Activated CD4-positive, alpha-beta memory T cell treated with anti-CD3 and anti-CD28 coated beads, Interleukin-2, amount 10 ng/mL, durations not matched to agents 7 days and 5 days (primary cell): ENCODE measurements around the gene KIRREL3. TPM values are rescaled to one million over a fixed set of nuclear protein-coding genes. Genes with fewer than 3 reads are reported as not detected.
"Not testable (repeated sequence)": the region's sequence is repeated elsewhere in the genome, so short reads cannot be mapped to it uniquely, and the experiment has no call there.

Experiments used
- CTCF ChIA-PET: fragments of 350-600 bp; sonication (Branson Sonifier 250); formaldehyde crosslinking; loops from one replicate; lab custom pipeline; 2021; ENCODE audit warnings: antibody characterized with exemption, inconsistent platforms; lab: Charles Lee
- POLR2A ChIA-PET: fragments of 350-600 bp; sonication (Branson Sonifier 250); formaldehyde crosslinking; loops from one replicate; lab custom pipeline; 2021; ENCODE audit warnings: antibody characterized with exemption; lab: Charles Lee
- DNase-seq: peaks from one replicate; pipeline ENCODE4 v3.0.0-alpha.2; 2020
- H3K27ac Mint-ChIP-seq: one replicate; pipeline ENCODE4 v1.8.0; 2021; ENCODE audit warnings: mild to moderate bottlenecking, mixed read lengths
- H3K27me3 Mint-ChIP-seq: one replicate; pipeline ENCODE4 v1.8.0; 2021; ENCODE audit warnings: mixed read lengths
- H3K36me3 Mint-ChIP-seq: one replicate; pipeline ENCODE4 v1.8.0; 2021; ENCODE audit warnings: low read depth, mixed read lengths
- H3K4me1 Mint-ChIP-seq: one replicate; pipeline ENCODE4 v1.8.0; 2021; ENCODE audit warnings: mixed read lengths
- H3K4me3 Mint-ChIP-seq: one replicate; pipeline ENCODE4 v1.8.0; 2021; ENCODE audit warnings: mild to moderate bottlenecking, mixed read lengths
- H3K9me3 Mint-ChIP-seq: one replicate; pipeline ENCODE4 v1.8.0; 2021; ENCODE audit warnings: mixed read lengths
- total RNA-seq, 2 experiments: library from RNA; stranded (reverse); gene quantifications; one replicate each; pipeline ENCODE4 v1.2.3, GENCODE V29; 2021

Gene KIRREL3
- total RNA-seq, 2 experiments from 2014 or later, result not detected

DNA sequence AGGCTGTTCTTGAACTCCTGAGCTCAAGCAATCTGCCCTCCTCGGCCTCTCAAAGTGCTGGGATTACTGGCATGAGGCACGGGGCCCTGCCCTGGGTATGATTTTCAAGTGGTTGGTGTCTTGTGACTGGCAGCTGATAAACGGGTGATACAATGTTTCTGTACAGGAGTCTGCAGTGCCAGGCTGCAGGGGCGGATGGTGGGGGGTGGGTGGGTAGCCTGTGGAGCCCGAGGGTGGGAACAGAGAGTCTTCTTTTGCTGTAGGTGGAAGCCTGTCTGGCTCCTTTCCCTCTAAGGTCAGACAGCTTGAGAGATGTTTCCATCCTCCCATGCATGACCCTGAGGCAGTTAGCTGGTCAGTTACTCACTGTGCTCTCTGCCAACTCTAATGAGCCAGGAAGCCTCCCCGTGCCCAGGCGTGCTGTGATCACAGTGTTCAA is 605.9 kb downstream of the KIRREL3 start:
- H3K27ac Mint-ChIP-seq, DNase-seq, H3K36me3 Mint-ChIP-seq, H3K27me3 Mint-ChIP-seq, CTCF ChIA-PET, H3K9me3 Mint-ChIP-seq, H3K4me1 Mint-ChIP-seq, H3K4me3 Mint-ChIP-seq, POLR2A ChIA-PET: not testable (repeated sequence)

DNA sequence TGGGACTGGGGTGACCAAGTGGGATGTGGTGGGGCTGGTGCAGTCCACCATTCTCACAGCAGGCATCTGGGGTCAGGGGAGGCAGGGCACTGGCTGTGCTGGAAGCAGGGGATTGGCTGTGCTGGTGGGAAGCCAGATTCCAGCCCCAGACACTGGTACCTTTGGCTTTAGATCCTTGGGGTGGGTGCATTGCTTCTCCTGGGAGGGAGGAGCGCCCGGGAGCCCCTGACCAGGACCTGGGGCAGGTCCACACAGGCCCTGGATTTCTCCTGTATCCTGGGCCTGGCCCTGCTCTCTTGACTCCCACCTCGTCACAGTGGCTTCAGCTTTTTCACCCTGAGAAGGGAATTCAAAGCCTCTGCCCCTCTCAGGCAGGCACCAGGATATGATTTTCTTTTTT is 606.5 kb downstream of the KIRREL3 start:
- POLR2A ChIA-PET, result no interaction called here
- Mint-ChIP-seq H3K36me3 (no peaks in the 10 kb centered on the region), H3K27me3 (no peaks in the 10 kb centered on the region), H3K27ac (no peak overlapping the region), H3K4me3 (no peak overlapping the region), H3K9me3 (no peaks in the 10 kb centered on the region), H3K4me1 (peaks cover 2% of the 10 kb centered on the region)
- CTCF ChIA-PET, result no interaction called here
- DNase-seq, result no peak

DNA sequence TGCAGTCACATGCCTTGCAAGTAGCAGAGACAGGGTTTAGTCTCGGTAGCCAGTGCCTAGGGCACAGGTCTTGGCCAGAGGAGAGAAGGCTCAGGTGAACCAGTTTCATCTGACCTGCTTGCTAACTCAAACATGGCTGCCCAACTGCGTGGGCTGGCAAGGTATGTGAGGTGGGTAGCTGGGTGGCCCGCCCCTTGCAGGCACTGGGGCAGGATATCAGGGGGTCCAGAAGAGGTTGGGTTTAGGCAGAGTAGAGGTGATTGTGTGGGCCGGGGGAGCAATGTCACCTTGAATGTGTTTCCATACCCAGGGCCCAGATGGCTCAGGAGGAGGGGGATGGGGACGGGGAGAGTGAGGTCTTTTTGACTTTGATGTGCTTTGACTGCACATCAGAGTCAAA is 607.4 kb downstream of the KIRREL3 start:
- no peaks in the 10 kb centered on the region for H3K27me3 Mint-ChIP-seq
- H3K27ac Mint-ChIP-seq, result no peak overlapping the region
- no peak overlapping the region for H3K4me3 Mint-ChIP-seq
- H3K4me1 Mint-ChIP-seq, result peaks cover 2% of the 10 kb centered on the region
- no peak for DNase-seq
- CTCF ChIA-PET, result no interaction called here
- H3K36me3 Mint-ChIP-seq, result no peaks in the 10 kb centered on the region
- POLR2A ChIA-PET, result no interaction called here
- H3K9me3 Mint-ChIP-seq, result no peaks in the 10 kb centered on the region

DNA sequence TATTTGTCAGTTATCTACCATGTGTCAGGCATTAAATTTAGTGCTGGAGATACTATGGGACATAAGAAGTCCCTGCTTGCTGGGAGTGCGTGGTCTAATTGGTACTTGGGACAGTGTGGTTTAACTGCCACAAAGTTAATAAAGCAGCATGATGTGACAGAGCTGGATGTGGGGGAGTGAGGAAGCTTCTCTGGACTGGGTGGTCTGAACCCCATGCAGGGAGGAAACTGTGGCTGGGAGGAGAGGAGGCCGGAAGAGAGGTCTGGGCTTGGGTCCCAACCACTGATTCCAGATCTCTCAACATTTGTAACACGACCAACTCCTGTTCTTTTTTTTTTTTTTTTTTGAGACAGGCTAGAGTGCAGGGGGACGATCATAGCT is 607.9 kb downstream of the KIRREL3 start:
- no peaks in the 10 kb centered on the region for H3K36me3 Mint-ChIP-seq
- DNase-seq, result no peak
- no peaks in the 10 kb centered on the region for H3K27me3 Mint-ChIP-seq
- ChIA-PET POLR2A (no interaction called here), CTCF (no interaction called here)
- H3K4me3 Mint-ChIP-seq, result no peak overlapping the region
- H3K9me3 Mint-ChIP-seq, result no peaks in the 10 kb centered on the region
- H3K4me1 Mint-ChIP-seq, result peaks cover 2% of the 10 kb centered on the region
- H3K27ac Mint-ChIP-seq, result no peak overlapping the region

DNA sequence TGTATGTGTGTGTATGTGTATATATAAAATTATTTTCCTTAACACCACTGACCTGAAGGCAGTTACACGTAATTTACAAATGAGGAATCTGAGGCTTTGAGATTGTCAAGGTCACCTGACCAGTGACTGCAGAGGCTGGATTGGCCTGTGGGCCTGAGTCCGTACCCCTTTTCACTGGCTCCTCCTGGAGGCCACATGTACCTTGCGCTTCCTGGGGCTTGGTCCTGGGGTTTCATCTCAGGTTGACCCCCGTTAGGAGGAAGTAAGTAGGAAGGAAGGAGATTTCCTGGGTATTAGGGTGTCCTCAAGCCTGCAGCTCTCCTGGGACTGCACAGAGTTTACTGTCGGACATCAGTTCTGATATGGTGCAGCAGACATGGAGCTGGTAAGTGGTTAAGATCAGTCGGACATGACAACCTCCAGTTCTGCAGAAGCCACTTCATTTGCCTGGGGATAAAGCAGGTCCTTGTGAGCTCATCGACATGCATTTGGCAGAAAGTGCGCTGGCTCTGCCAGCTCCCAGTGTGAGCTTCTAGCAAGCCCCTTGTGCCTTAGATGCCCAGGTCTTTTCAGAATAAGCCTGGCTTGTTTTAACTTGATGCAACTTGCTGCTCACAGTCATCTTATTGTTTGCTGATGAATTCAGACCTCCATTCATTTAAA is 608.5 kb downstream of the KIRREL3 start:
- H3K27me3 Mint-ChIP-seq, result no peaks in the 10 kb centered on the region
- no peaks in the 10 kb centered on the region for H3K36me3 Mint-ChIP-seq
- DNase-seq, result no peak
- H3K9me3 Mint-ChIP-seq, result no peaks in the 10 kb centered on the region
- no peak overlapping the region for H3K27ac Mint-ChIP-seq
- H3K4me3 Mint-ChIP-seq, result no peak overlapping the region
- peaks cover 2% of the 10 kb centered on the region for H3K4me1 Mint-ChIP-seq
- CTCF ChIA-PET, result no interaction called here
- POLR2A ChIA-PET, result no interaction called here

DNA sequence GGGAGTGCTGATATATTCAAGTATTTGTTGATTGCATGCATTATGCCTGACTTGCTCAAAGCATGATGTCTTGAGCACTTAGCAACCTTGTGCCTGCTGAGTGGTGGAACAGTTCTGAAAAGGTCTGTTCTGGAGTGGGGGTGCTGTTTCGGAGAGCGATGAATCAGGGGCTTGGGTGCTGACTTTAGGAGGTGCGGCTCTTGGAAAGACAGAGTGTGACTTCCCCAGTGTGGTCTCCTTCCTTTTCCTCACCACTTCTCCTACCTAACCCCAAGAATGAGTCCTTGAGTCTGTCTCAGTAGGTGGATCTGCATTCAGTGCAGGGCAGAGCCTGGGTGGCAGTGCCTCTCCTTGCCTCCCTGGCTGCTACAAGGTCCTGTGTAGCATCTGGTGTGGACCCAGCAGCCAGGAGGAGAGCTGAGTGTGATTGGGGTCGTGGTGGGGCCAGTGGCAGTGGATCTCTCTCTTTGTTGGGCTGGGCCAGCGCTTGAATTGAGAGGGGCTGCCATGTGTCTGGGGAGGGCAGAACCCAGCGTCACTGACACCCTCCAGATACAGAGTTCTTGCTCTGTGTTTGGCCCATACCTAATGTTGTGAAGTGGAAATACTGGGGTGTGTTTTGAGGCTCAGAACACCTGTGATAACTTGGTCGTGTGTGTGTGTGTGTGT is 609.1 kb downstream of the KIRREL3 start:
- H3K27ac Mint-ChIP-seq, result no peak overlapping the region
- CTCF ChIA-PET, result no interaction called here

DNA sequence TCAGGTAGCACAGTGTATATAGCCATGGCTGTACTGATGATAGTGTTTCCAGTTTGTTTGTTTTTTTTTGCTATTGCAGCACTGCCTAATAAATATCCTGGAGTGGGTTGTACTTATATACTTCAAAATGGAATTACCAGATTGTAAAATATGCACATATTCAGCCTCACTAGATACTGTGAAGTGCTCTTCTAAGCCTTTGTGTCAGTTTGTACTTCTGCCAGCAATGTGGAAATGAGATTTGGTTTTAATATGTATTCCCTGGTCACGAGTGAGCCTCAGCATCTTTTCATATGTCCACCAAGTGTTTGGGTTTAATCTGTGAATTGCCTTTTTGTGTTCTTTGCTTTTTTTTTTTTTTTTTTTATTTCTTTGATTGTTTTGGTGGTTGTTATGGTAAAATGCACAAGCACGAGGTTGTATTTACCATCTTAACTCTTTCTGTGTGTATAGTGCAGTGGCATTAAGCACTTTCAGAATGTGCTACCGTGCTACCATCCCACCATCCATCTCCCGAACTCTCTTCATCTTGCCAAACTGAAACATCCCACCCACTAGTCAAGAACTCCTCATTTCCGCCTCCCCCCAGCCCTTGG is 610.2 kb downstream of the KIRREL3 start:
- no peaks in the 10 kb centered on the region for H3K9me3 Mint-ChIP-seq
- H3K36me3 Mint-ChIP-seq, result no peaks in the 10 kb centered on the region
- ChIA-PET CTCF (no interaction called here), POLR2A (no interaction called here)
- H3K4me1 Mint-ChIP-seq, result peaks cover 2% of the 10 kb centered on the region
- DNase-seq, result no peak
- no peak overlapping the region for H3K4me3 Mint-ChIP-seq
- H3K27ac Mint-ChIP-seq, result no peak overlapping the region
- H3K27me3 Mint-ChIP-seq, result no peaks in the 10 kb centered on the region

More for the DNA sequence above, 609.1 kb downstream of the KIRREL3 start:
- POLR2A ChIA-PET, result no interaction called here
- Mint-ChIP-seq H3K9me3 (no peaks in the 10 kb centered on the region), H3K4me3 (no peak overlapping the region), H3K27me3 (no peaks in the 10 kb centered on the region), H3K36me3 (no peaks in the 10 kb centered on the region), H3K4me1 (peaks cover 2% of the 10 kb centered on the region)
- no peak for DNase-seq

DNA sequence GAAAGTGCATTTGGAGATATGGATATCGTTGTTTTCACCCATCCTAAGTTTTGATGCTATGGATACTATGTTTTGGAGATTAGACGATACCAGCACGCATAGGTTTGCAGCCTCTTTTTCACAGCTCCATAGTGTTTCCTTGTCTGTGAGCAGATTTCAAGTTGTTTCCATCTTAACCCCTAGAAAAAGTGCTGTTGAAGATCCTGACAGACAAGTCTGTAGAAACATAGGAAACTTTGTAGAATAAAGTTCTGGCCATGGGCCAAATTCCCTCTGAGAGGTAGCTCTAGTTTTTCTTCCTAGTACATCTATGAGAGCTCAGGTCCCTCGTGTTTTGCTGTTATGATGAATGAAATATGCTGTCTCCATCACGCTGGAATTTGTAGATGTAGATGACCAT is 612.7 kb downstream of the KIRREL3 start:
- no peak for DNase-seq
- H3K27ac Mint-ChIP-seq, result no peak overlapping the region
- no peaks in the 10 kb centered on the region for H3K27me3 Mint-ChIP-seq
- peaks cover 2% of the 10 kb centered on the region for H3K4me1 Mint-ChIP-seq
- H3K36me3 Mint-ChIP-seq, result no peaks in the 10 kb centered on the region
- CTCF ChIA-PET, result no interaction called here
- POLR2A ChIA-PET, result no interaction called here
- no peak overlapping the region for H3K4me3 Mint-ChIP-seq
- no peaks in the 10 kb centered on the region for H3K9me3 Mint-ChIP-seq

DNA sequence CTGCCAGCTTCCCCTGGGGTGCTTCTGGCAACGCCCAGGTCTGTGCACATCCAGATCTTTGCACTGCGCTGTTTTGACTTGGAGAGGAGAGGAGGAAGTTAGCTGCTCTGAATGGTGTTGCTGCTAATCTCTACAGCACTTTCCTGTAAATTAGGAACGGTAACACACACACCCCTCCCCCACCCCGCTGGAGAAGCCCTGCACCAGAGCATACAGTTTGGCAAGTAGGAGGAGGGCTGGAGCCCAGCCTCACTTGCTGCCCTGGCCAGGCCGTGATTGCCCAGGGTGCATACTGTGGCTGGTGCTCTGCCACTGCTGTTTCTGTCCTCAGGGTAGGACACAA is 613.9 kb downstream of the KIRREL3 start:
- H3K27me3 Mint-ChIP-seq, DNase-seq, POLR2A ChIA-PET, H3K36me3 Mint-ChIP-seq, H3K9me3 Mint-ChIP-seq, H3K4me1 Mint-ChIP-seq, H3K4me3 Mint-ChIP-seq, H3K27ac Mint-ChIP-seq, CTCF ChIA-PET: not testable (repeated sequence)

DNA sequence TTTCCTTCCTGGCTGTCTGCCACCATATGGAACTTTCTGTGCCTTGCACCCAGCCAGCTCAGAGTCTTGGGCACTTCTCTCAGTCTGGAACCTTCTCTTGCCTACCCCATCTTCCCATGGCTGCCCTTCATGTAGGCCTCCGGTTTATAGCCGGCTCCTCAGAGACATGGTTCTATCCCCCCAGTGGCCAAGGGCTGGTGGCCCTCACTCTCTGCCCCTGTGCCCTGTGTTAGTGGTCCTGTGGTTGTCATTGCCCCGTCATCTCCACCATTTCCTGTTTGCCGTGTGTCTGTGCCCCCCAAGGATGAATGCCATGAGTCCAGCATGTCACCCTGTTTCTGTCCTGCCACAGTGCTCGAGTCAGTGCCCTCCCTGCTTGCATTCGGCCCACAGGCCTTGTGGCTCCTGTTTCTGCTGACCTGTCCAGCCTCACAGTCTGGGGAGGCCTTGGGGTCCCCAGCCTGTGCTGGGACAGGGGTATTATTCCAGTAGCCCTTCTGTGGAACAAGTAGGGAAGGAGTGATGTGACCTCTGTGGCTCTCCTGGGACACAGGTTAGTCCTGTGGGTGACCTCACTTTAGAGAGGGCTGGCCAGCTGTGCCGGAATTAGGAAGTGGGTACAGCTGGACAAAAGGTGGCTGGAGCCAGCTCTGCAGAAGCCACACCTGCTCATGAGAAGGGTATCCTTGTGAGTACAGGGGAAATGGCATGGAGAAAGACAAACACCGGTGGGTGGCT is 614.4 kb downstream of the KIRREL3 start:
- CTCF ChIA-PET, result no interaction called here
- Mint-ChIP-seq H3K27me3 (no peaks in the 10 kb centered on the region), H3K27ac (no peak overlapping the region)

DNA sequence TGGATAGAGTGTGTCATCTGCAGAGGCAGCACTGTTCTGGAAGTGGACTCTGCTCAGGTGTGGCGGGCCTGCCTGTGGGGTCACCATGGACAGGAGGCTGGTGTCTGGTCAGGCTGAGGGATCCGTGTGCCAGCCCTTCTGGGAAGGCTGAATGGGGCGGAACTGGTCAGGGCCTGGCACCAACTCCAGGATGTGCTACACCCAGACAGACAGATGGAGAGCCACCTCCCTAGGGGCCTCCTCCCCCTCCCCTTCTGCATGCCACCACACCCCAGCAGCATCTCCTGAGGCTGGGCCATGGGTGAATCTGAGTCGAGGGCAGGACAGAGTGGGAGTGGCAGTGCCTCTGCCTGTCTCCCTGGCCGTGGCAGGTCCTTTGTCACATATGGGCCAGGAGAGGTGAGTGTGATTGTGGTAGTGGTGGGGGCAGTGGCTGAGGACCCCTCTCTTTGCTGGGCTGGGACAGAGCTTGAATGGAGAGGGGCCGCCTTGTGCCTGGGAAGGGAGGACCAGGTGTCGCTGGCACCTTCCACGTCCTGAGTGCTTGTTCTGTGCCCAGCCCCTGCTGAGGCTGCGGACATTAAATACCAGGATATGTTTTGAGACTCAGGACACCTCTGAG is 616.0 kb downstream of the KIRREL3 start:
- no peak overlapping the region for H3K4me3 Mint-ChIP-seq
- ChIA-PET POLR2A (no interaction called here), CTCF (no interaction called here)
- DNase-seq, result no peak
- no peaks in the 10 kb centered on the region for H3K27me3 Mint-ChIP-seq
- no peaks in the 10 kb centered on the region for H3K36me3 Mint-ChIP-seq
- H3K27ac Mint-ChIP-seq, result no peak overlapping the region
- H3K4me1 Mint-ChIP-seq, result no peaks in the 10 kb centered on the region
- no peaks in the 10 kb centered on the region for H3K9me3 Mint-ChIP-seq

More for the DNA sequence above, 614.4 kb downstream of the KIRREL3 start:
- Mint-ChIP-seq H3K4me3 (no peak overlapping the region), H3K9me3 (no peaks in the 10 kb centered on the region), H3K4me1 (no peaks in the 10 kb centered on the region), H3K36me3 (no peaks in the 10 kb centered on the region)
- DNase-seq, result no peak
- POLR2A ChIA-PET, result no interaction called here

DNA sequence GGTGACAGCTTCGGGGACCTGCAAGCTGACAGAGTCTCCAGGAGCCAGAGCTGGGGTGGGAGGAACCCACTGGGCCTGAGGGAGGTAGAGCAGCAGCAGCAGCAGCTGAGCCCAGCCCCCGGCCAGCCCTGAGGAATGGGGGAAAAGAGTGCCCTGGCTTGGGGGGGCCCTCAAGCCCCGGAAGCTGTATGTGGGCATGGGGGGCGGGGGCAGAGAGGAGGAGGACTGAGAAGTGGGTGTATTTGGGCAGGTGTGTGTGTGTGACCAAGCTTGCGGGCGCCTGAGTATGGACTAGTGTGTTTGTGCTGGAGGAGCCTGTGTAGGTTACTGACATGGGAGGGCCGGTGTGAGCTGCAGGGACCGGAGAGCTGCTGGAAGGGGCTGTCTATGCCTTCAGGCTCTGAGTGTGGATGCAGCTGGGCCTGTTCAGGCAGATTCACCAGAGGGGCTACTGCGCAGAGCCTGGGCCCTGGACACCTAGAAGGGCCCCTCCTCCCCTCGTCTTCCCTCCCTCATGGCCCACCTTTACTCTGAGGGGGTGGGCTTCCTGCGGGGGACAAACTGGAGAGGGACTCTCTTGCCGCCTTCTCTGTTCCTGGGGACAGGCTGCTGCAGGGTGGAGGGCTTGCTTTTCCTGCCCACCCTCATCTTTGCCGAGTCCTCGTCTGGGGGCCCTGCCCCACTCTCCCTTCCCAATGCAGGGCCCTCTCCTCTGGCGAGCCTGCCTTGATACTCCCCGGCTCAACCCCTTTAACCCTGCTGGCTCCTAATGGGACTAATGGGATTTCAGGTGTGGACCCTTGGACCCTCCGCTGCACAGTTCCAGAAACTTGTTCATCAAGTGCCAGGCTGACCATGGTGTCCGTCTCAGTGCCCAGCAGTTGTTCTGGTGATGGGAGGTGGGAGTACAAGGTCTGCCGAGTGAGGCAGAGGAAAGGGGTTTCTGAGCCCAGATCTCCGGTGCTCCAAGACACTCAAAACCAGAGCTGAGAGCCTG is 616.9 kb downstream of the KIRREL3 start:
- no peaks in the 10 kb centered on the region for H3K9me3 Mint-ChIP-seq
- H3K4me3 Mint-ChIP-seq, result no peak overlapping the region
- no peaks in the 10 kb centered on the region for H3K27me3 Mint-ChIP-seq
- no peaks in the 10 kb centered on the region for H3K36me3 Mint-ChIP-seq
- ChIA-PET CTCF (no interaction called here), POLR2A (no interaction called here)
- H3K4me1 Mint-ChIP-seq, result no peaks in the 10 kb centered on the region
- no peak overlapping the region for H3K27ac Mint-ChIP-seq
- no peak for DNase-seq
